Fibroblast of lung (primary cell): Measurements from ENCODE around the gene DENND1A. TPM values are rescaled to one million over a fixed set of nuclear protein-coding genes. Genes with fewer than 3 reads are reported as not detected.

ENCODE experiments used
- DNase-seq, 2 donors: peaks; one replicate each; pipeline versions ENCODE4 v3.0.0 to v3.0.0-alpha.2; 2010; ENCODE audit warnings: low read depth in 2 of 2
- H2AFZ ChIP-seq: 2 replicates; pipeline ENCODE4 v1.5.1; 2012; ENCODE audit warnings: low read length, control low read depth, inconsistent platforms
- H3K27ac ChIP-seq: 2 replicates; pipeline ENCODE4 v1.5.1; 2011; ENCODE audit warnings: low read length, control low read depth; ENCODE audit not compliant: insufficient read depth
- H3K27me3 ChIP-seq: 2 replicates; pipeline ENCODE4 v1.5.1; 2011; ENCODE audit warnings: mild to moderate bottlenecking, low read length; ENCODE audit not compliant: control insufficient read depth, insufficient read depth
- H3K36me3 ChIP-seq: 2 replicates; pipeline ENCODE4 v1.5.1; 2011; ENCODE audit warnings: low read length; ENCODE audit not compliant: control insufficient read depth, insufficient read depth
- H3K4me1 ChIP-seq: 2 replicates; pipeline ENCODE4 v1.5.1; 2011; ENCODE audit warnings: low read length; ENCODE audit not compliant: control insufficient read depth, insufficient read depth; ENCODE audit errors: extremely low read depth
- H3K4me2 ChIP-seq: 2 replicates; pipeline ENCODE4 v1.5.1; 2011; ENCODE audit warnings: low read length, control low read depth; ENCODE audit not compliant: insufficient read depth; ENCODE audit errors: extremely low read depth
- H3K4me3 ChIP-seq, 4 experiments: fragments of 200-600 bp in 1 of 4; sonication (generic) in 1 of 4; replicated peaks in 1 of 4; 2 replicates each; pipeline ENCODE4 v1.5.1; 2011 to 2016; ENCODE audit warnings: low read length in 4 of 4, low read depth in 3 of 4, mild to moderate bottlenecking in 3 of 4, control low read depth in 2 of 4, inconsistent platforms in 1 of 4, mixed read lengths in 1 of 4; ENCODE audit not compliant: insufficient read depth in 1 of 4; ENCODE audit errors: control extremely low read depth in 1 of 4
- H3K79me2 ChIP-seq: 2 replicates; pipeline ENCODE4 v1.5.1; 2012; ENCODE audit warnings: mild to moderate bottlenecking, low read length, inconsistent platforms; ENCODE audit not compliant: control insufficient read depth, insufficient read depth
- H3K9ac ChIP-seq: 2 replicates; pipeline ENCODE4 v1.5.1; 2011; ENCODE audit warnings: mild to moderate bottlenecking, low read length, control low read depth; ENCODE audit not compliant: insufficient read depth
- H3K9me3 ChIP-seq: 2 replicates; pipeline ENCODE4 v1.5.1; 2012; ENCODE audit warnings: low read depth, low read length; ENCODE audit not compliant: control insufficient read depth, insufficient read depth
- H4K20me1 ChIP-seq: 2 replicates; pipeline ENCODE4 v1.5.1; 2011; ENCODE audit warnings: low read length; ENCODE audit not compliant: control insufficient read depth, insufficient read depth; ENCODE audit errors: extremely low read depth
- EZH2 ChIP-seq: IDR thresholded peaks from 2 replicates; pipeline ENCODE4 v1.5.1; 2012; ENCODE audit warnings: low read length, control low read depth, mild to moderate bottlenecking; ENCODE audit errors: missing control alignments
- polyA plus RNA-seq, 2 donors: library from polyadenylated mRNA; depleted of rRNA in 1 of 2; stranded (reverse) in 1 of 2; unstranded in 1 of 2; fragments of >200 nt; gene quantifications; 2 replicates each; pipeline ENCODE4 v1.2.1, GENCODE V29; 2011 to 2012; ENCODE audit warnings: missing spikeins in 1 of 2
- total RNA-seq: library from RNA; depleted of rRNA; stranded (reverse); fragments of >200 nt; gene quantifications from 2 replicates; pipeline ENCODE4 v1.2.1, GENCODE V29; 2014
- TF ChIP-seq, protein P1 (sequence below), 2 donors: IDR thresholded peaks in 1 of 2; conservative IDR thresholded peaks in 1 of 2; 1 replicate in 1 of 2; 2 replicates in 1 of 2; pipeline ENCODE4 v1.5.1; 2011 to 2012; ENCODE audit warnings: low read length in 2 of 2, control low read depth in 1 of 2, inconsistent platforms in 1 of 2, low read depth in 1 of 2, mild to moderate bottlenecking in 1 of 2

DENND1A gene
- total and polyA plus RNA-seq, 2 donors (not counting 1 experiment from before 2014, with no cell fraction given) = 13.0 to 18.3 TPM

DNA sequence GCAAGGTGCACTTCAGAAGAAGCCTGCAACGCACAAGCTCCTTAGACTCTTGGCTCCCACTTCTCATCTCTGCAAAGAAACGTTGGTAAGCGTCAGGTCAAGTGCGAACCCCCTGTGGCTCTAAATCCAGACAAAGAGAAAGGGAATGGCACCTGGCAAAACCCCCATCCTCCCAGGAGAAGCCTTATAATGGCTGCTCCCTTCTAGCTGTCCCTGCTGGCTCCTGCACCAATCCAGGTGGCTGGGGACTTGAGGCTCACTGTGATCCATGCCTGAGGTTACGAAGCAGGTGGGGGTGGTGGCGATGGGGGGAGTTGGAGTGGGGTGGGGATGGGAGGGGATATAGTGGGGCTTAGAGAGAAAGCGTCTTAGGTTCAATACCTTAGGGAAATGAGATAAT, 272.8 kb downstream of the DENND1A start:
- Histone ChIP-seq H3K9ac (no peak overlapping the region), H3K27ac (no peak overlapping the region), H4K20me1 (no peaks in the 10 kb centered on the region), H3K4me2 (no peak overlapping the region), H3K36me3 (no peaks in the 10 kb centered on the region), H3K4me3 (no peak overlapping the region), H3K79me2 (no peaks in the 10 kb centered on the region), H3K27me3 (no peaks in the 10 kb centered on the region), H3K4me1 (no peaks in the 10 kb centered on the region), H2AFZ (no peak overlapping the region), H3K9me3 (no peaks in the 10 kb centered on the region)
- DNase-seq = no peak
- TF ChIP-seq, protein P1, sequence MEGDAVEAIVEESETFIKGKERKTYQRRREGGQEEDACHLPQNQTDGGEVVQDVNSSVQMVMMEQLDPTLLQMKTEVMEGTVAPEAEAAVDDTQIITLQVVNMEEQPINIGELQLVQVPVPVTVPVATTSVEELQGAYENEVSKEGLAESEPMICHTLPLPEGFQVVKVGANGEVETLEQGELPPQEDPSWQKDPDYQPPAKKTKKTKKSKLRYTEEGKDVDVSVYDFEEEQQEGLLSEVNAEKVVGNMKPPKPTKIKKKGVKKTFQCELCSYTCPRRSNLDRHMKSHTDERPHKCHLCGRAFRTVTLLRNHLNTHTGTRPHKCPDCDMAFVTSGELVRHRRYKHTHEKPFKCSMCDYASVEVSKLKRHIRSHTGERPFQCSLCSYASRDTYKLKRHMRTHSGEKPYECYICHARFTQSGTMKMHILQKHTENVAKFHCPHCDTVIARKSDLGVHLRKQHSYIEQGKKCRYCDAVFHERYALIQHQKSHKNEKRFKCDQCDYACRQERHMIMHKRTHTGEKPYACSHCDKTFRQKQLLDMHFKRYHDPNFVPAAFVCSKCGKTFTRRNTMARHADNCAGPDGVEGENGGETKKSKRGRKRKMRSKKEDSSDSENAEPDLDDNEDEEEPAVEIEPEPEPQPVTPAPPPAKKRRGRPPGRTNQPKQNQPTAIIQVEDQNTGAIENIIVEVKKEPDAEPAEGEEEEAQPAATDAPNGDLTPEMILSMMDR (conservative IDR thresholded peaks at IDR 0.05 in 1 of 2, IDR thresholded peaks at IDR 0.05 in 1 of 2; ENCODE audit: low read depth in 1 of 2, low read length in 2 of 2) = no peak
- TF ChIP-seq EZH2 = no peak

DNA sequence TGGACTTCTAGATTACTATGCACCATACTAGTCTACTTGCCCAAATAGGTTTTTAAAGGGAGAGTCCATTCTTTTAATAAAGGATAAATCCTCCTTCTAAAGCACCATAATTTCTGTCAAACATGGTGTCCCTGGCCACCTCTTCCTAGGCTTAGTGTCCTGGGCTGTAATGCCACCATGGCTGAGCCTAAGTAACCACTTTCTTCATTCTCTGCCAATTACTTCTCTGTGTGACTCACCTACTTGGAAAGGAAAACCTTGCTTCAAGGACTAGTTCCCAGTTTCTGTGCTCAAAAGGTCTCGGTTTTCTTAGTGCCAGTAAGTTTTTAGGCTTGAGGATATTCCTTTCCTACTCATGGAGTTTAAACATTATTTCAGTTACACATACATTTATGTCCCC, 273.4 kb downstream of the DENND1A start:
- DNase-seq = peak in 1 of 2 donors; percentile 67
- H3K4me3 ChIP-seq = no peak overlapping the region

DNA sequence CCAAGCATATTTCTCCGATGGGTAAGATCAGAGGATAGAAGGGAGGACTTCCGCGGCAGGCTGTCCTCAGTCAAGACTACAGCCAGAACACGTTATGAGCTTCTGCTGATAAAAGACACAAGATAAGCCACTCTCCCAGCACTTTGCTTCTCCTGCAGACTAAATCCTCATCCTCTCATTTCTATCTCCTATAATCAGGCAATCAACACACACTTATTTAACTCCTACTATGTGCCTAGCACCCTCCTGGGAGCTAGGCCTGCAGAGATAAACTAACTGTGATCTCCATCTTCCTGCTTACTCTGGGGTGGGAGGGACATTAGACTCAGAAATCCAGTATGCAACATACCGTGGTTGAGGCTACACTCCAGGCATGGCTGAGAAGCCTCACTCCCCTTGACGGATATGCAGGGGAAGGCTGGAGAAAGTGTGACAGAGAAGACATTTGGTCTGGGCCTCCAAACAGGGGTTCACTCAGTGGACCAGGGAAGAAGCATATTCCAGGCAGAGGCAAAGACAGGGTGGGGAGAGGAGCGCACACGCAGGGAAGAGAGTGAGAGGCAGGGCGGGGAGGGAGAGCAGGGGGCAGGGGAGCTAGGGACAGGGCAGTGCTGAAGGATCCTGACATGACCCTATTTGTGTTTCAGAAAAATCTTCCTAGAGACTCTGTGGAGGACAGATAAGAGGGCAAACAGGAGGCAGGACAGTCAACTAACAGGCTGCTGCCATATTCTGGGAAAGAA, 274.1 kb downstream of the DENND1A start:
- TF ChIP-seq, protein P1 (conservative IDR thresholded peaks at IDR 0.05 in 1 of 2, IDR thresholded peaks at IDR 0.05 in 1 of 2; ENCODE audit: low read depth in 1 of 2, low read length in 2 of 2) = no peak
- no peak for TF ChIP-seq EZH2
- Histone ChIP-seq H3K27me3 (no peaks in the 10 kb centered on the region), H3K4me3 (no peak overlapping the region), H3K4me1 (no peaks in the 10 kb centered on the region), H3K79me2 (no peaks in the 10 kb centered on the region), H3K36me3 (no peaks in the 10 kb centered on the region), H3K9me3 (no peaks in the 10 kb centered on the region), H2AFZ (no peak overlapping the region), H3K9ac (no peak overlapping the region), H4K20me1 (no peaks in the 10 kb centered on the region), H3K27ac (no peak overlapping the region), H3K4me2 (no peak overlapping the region)
- DNase-seq = no peak

More for the DNA sequence above, 273.4 kb downstream of the DENND1A start:
- Histone ChIP-seq H3K4me1 (no peaks in the 10 kb centered on the region), H3K79me2 (no peaks in the 10 kb centered on the region), H3K36me3 (no peaks in the 10 kb centered on the region), H3K4me2 (no peak overlapping the region), H3K27me3 (no peaks in the 10 kb centered on the region), H4K20me1 (no peaks in the 10 kb centered on the region), H3K9ac (no peak overlapping the region), H3K27ac (no peak overlapping the region), H3K9me3 (no peaks in the 10 kb centered on the region), H2AFZ (no peak overlapping the region)
- no peak for TF ChIP-seq EZH2
- TF ChIP-seq, protein P1 (conservative IDR thresholded peaks at IDR 0.05 in 1 of 2, IDR thresholded peaks at IDR 0.05 in 1 of 2; ENCODE audit: low read depth in 1 of 2, low read length in 2 of 2) = no peak
